ENCODE results near the gene GPR143.

- TF ChIP-seq EZH2 (IDR thresholded peaks at IDR 0.05; ENCODE audit: insufficient read depth, poor library complexity, severe bottlenecking) (no peak), EZH2phosphoT487 (IDR thresholded peaks at IDR 0.05; ENCODE audit: insufficient read depth, low read depth) (no peak)
Measured at GRCh38 chrX:9757366-9757765, 8.3 kb downstream of the GPR143 start.

Measured in GM23248 (cell line).